IMR-90 (cell line): ENCODE data around the gene TSSC4.

Experiments
- CEBPB ChIP-seq: IDR thresholded peaks from 2 replicates; pipeline ENCODE4 v1.6.1; 2012; ENCODE audit warnings: low read depth, low read length, improper control_type of control experiment
- MAFK ChIP-seq: IDR thresholded peaks from 2 replicates; pipeline ENCODE4 v1.6.1; 2012; ENCODE audit warnings: low read depth, low read length, improper control_type of control experiment
- NFE2L2 ChIP-seq: fragments of 150-350 bp; IDR thresholded peaks from 2 replicates; pipeline ENCODE4 v1.6.1; 2016; ENCODE audit warnings: low read depth, mild to moderate bottlenecking, low read length
- POLR2A ChIP-seq: IDR thresholded peaks from 2 replicates; pipeline ENCODE4 v1.6.1; 2012; ENCODE audit warnings: mild to moderate bottlenecking, low read depth, low read length
- RAD21 ChIP-seq: IDR thresholded peaks from 2 replicates; pipeline ENCODE4 v1.6.1; 2012; ENCODE audit warnings: low read length, improper control_type of control experiment
- RCOR1 ChIP-seq: IDR thresholded peaks from 2 replicates; pipeline ENCODE4 v1.6.1; 2012; ENCODE audit warnings: mild to moderate bottlenecking, low read length, improper control_type of control experiment; ENCODE audit not compliant: insufficient replicate concordance
- RFX5 ChIP-seq: IDR thresholded peaks from 2 replicates; pipeline ENCODE4 v1.8.0; 2012; ENCODE audit warnings: low read depth, mild to moderate bottlenecking, low read length, moderate library complexity
- SMC3 ChIP-seq: fragments of 150-350 bp; IDR thresholded peaks from 2 replicates; pipeline ENCODE4 v1.6.1; 2016; ENCODE audit warnings: low read depth, mild to moderate bottlenecking, antibody characterized with exemption, low read length, moderate library complexity
- TF ChIP-seq, protein P1 (sequence below): fragments of 150-350 bp; IDR thresholded peaks from 2 replicates; pipeline ENCODE4 v1.6.1; 2017; ENCODE audit warnings: mild to moderate bottlenecking, antibody characterized with exemption, low read length, low read depth
- TF ChIP-seq, protein P2 (sequence below): conservative IDR thresholded peaks from 2 replicates; pipeline ENCODE4 v1.5.1; 2012; ENCODE audit warnings: mild to moderate bottlenecking, low read depth, low read length, improper control_type of control experiment
- TF ChIP-seq, protein P3 (sequence below): fragments of 150-350 bp; IDR thresholded peaks from 2 replicates; pipeline ENCODE4 v1.6.1; 2016; ENCODE audit warnings: low read depth, mild to moderate bottlenecking, low read length, moderate library complexity, borderline replicate concordance

GRCh38 chr11:2420502-2421225 is 20.1 kb downstream of the TSSC4 start:
- TF ChIP-seq, protein P1, sequence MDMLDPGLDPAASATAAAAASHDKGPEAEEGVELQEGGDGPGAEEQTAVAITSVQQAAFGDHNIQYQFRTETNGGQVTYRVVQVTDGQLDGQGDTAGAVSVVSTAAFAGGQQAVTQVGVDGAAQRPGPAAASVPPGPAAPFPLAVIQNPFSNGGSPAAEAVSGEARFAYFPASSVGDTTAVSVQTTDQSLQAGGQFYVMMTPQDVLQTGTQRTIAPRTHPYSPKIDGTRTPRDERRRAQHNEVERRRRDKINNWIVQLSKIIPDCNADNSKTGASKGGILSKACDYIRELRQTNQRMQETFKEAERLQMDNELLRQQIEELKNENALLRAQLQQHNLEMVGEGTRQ = no peak
- TF ChIP-seq, protein P2, sequence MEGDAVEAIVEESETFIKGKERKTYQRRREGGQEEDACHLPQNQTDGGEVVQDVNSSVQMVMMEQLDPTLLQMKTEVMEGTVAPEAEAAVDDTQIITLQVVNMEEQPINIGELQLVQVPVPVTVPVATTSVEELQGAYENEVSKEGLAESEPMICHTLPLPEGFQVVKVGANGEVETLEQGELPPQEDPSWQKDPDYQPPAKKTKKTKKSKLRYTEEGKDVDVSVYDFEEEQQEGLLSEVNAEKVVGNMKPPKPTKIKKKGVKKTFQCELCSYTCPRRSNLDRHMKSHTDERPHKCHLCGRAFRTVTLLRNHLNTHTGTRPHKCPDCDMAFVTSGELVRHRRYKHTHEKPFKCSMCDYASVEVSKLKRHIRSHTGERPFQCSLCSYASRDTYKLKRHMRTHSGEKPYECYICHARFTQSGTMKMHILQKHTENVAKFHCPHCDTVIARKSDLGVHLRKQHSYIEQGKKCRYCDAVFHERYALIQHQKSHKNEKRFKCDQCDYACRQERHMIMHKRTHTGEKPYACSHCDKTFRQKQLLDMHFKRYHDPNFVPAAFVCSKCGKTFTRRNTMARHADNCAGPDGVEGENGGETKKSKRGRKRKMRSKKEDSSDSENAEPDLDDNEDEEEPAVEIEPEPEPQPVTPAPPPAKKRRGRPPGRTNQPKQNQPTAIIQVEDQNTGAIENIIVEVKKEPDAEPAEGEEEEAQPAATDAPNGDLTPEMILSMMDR = peak; percentile 97
- peak; percentile 92 for TF ChIP-seq SMC3
- no peak for TF ChIP-seq CEBPB
- TF ChIP-seq, protein P3, sequence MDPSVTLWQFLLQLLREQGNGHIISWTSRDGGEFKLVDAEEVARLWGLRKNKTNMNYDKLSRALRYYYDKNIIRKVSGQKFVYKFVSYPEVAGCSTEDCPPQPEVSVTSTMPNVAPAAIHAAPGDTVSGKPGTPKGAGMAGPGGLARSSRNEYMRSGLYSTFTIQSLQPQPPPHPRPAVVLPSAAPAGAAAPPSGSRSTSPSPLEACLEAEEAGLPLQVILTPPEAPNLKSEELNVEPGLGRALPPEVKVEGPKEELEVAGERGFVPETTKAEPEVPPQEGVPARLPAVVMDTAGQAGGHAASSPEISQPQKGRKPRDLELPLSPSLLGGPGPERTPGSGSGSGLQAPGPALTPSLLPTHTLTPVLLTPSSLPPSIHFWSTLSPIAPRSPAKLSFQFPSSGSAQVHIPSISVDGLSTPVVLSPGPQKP = no peak
- peak; percentile 96 for TF ChIP-seq RAD21
- no peak for TF ChIP-seq POLR2A
- no peak for TF ChIP-seq RCOR1
- TF ChIP-seq RFX5 = no peak
- no peak for TF ChIP-seq NFE2L2
- TF ChIP-seq MAFK = no peak
